ENCODE data around the gene COL6A5.

The COL6A5 gene

DNA sequence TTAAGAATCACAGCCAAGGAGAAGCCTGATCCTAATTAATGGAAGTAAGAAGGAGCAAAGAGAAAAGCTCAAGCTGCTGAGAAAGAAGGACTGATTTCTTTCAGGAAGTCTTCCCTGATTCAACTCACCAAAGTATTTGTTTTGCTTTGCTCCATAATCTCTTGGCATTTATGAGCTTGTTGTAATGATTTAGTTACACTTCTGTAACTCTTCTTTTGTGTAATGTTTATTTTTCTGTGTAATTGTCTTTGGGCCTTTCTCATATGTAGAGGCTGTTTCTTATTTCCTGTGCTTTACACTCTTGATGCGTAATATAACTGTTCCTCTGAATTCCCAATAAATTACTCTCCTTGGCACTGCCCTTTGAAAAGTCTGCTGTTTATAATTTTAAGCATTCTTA, 80.0 kb downstream of the COL6A5 start:
- Histone ChIP-seq H2AFZ (ENCODE audit: low read length) (no peak overlapping the region), H3F3A (ENCODE audit: insufficient read depth, low read length) (no peaks in the 10 kb centered on the region), H4K20me1 (ENCODE audit: insufficient read depth, low read length) (no peaks in the 10 kb centered on the region), H3K9me2 (ENCODE audit: low read depth, low read length) (no peaks in the 10 kb centered on the region), H3K4me3 (ENCODE audit: low read depth, low read length, poor library complexity, severe bottlenecking) (no peak overlapping the region), H3K9ac (ENCODE audit: low read length) (no peak overlapping the region), H3K27me3 (ENCODE audit: insufficient read depth, low read length) (no peaks in the 10 kb centered on the region), H3K36me3 (ENCODE audit: insufficient read depth, low read length) (no peaks in the 10 kb centered on the region), H3K9me3 (ENCODE audit: low read length) (no peaks in the 10 kb centered on the region), H3K4me2 (ENCODE audit: low read length) (no peak overlapping the region), H3K4me1 (ENCODE audit: insufficient read depth, low read length, severe bottlenecking) (no peaks in the 10 kb centered on the region), H3K27ac (ENCODE audit: low read depth, low read length, poor library complexity, severe bottlenecking) (no peak overlapping the region), H3K79me2 (ENCODE audit: insufficient read depth, low read length) (no peaks in the 10 kb centered on the region)
- no peak for TF ChIP-seq EZH2 (IDR thresholded peaks at IDR 0.05; ENCODE audit: borderline replicate concordance, low read length)

DNA sequence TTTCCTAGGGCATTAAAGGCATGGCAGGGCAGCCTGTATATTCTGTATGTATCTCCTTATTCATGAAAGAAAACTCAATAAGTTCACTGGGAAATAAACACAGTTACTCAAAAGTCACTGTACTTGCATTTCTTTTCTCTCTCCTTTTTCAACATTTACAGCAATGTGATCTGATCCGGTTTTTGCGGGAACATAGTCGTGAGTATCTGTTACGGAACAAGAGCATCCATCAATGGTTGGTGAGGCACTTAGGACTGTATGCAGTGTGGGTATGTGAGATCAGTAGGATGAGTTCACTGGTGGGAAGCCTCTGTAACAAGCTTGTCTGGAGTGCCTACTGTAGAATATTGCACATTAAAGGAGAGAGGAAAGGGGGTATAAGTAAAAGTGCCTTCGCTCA, 80.7 kb downstream of the COL6A5 start:
- Histone ChIP-seq H3K27me3 (ENCODE audit: insufficient read depth, low read length) (no peaks in the 10 kb centered on the region), H4K20me1 (ENCODE audit: insufficient read depth, low read length) (no peaks in the 10 kb centered on the region), H3K9ac (ENCODE audit: low read length) (no peak overlapping the region), H3K4me3 (ENCODE audit: low read depth, low read length, poor library complexity, severe bottlenecking) (no peak overlapping the region), H3K27ac (ENCODE audit: low read depth, low read length, poor library complexity, severe bottlenecking) (no peak overlapping the region), H3K4me2 (ENCODE audit: low read length) (no peak overlapping the region), H3K9me2 (ENCODE audit: low read depth, low read length) (no peaks in the 10 kb centered on the region), H3K4me1 (ENCODE audit: insufficient read depth, low read length, severe bottlenecking) (no peaks in the 10 kb centered on the region), H3K36me3 (ENCODE audit: insufficient read depth, low read length) (no peaks in the 10 kb centered on the region), H2AFZ (ENCODE audit: low read length) (no peak overlapping the region), H3F3A (ENCODE audit: insufficient read depth, low read length) (no peaks in the 10 kb centered on the region), H3K79me2 (ENCODE audit: insufficient read depth, low read length) (no peaks in the 10 kb centered on the region), H3K9me3 (ENCODE audit: low read length) (no peaks in the 10 kb centered on the region)
- TF ChIP-seq EZH2 (IDR thresholded peaks at IDR 0.05; ENCODE audit: borderline replicate concordance, low read length), result no peak
- TF ChIP-seq, protein P1, sequence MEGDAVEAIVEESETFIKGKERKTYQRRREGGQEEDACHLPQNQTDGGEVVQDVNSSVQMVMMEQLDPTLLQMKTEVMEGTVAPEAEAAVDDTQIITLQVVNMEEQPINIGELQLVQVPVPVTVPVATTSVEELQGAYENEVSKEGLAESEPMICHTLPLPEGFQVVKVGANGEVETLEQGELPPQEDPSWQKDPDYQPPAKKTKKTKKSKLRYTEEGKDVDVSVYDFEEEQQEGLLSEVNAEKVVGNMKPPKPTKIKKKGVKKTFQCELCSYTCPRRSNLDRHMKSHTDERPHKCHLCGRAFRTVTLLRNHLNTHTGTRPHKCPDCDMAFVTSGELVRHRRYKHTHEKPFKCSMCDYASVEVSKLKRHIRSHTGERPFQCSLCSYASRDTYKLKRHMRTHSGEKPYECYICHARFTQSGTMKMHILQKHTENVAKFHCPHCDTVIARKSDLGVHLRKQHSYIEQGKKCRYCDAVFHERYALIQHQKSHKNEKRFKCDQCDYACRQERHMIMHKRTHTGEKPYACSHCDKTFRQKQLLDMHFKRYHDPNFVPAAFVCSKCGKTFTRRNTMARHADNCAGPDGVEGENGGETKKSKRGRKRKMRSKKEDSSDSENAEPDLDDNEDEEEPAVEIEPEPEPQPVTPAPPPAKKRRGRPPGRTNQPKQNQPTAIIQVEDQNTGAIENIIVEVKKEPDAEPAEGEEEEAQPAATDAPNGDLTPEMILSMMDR (IDR thresholded peaks at IDR 0.05; ENCODE audit: low read length), result no peak

DNA sequence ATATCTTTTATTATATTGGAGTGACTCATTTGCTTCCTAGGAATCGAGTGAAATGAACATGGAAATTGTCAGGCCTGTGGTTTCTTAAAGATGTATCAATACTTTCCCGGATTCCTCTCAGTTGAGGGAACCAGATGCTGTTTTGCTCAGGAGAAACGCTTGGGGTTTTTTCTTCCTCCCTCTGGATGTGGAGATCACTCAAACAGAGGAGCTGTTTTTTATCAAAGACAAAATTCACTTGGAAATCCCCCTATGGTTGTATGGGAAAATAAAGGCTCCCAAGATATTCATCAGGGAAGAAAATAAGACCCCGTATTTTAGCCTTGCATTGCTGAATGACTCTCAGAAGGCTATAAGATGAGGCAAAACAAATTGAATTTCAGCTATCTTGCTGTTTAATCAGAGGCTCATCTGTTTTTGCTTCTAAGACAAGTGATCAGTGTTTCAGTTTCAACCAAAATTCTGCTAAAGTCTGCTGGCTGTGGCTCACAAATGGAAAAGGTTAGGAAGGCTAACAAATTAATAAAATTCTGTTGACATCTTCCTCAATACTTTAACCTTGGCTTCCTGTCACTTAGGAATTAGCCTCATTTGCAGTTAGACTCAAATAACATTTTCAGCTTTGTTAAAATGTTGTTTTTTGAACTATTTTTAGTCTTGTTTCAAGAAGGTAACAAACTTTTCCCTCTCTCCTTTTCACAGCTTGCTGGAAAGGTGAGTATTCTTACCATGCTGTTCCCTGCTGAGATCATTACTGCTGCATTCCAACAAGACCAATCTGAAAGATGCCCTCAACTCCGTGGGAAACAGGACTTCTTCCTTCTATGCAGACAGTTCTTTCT, 83.6 kb downstream of the COL6A5 start:
- no peak overlapping the region for H3K4me3 ChIP-seq (ENCODE audit: low read depth, low read length, poor library complexity, severe bottlenecking)
- H3K4me1 ChIP-seq (ENCODE audit: insufficient read depth, low read length, severe bottlenecking), result no peaks in the 10 kb centered on the region
- no peak overlapping the region for H3K9ac ChIP-seq (ENCODE audit: low read length)
- TF ChIP-seq EZH2 (IDR thresholded peaks at IDR 0.05; ENCODE audit: borderline replicate concordance, low read length), result no peak
- TF ChIP-seq, protein P1 (IDR thresholded peaks at IDR 0.05; ENCODE audit: low read length), result no peak
- H3K27ac ChIP-seq (ENCODE audit: low read depth, low read length, poor library complexity, severe bottlenecking), result no peak overlapping the region
- no peaks in the 10 kb centered on the region for H4K20me1 ChIP-seq (ENCODE audit: insufficient read depth, low read length)
- H3K27me3 ChIP-seq (ENCODE audit: insufficient read depth, low read length), result no peaks in the 10 kb centered on the region
- H2AFZ ChIP-seq (ENCODE audit: low read length), result no peak overlapping the region
- H3K4me2 ChIP-seq (ENCODE audit: low read length), result no peak overlapping the region
- no peaks in the 10 kb centered on the region for H3K79me2 ChIP-seq (ENCODE audit: insufficient read depth, low read length)
- H3K9me2 ChIP-seq (ENCODE audit: low read depth, low read length), result no peaks in the 10 kb centered on the region
- H3K9me3 ChIP-seq (ENCODE audit: low read length), result no peaks in the 10 kb centered on the region
- no peaks in the 10 kb centered on the region for H3K36me3 ChIP-seq (ENCODE audit: insufficient read depth, low read length)
- H3F3A ChIP-seq (ENCODE audit: insufficient read depth, low read length), result no peaks in the 10 kb centered on the region

DNA sequence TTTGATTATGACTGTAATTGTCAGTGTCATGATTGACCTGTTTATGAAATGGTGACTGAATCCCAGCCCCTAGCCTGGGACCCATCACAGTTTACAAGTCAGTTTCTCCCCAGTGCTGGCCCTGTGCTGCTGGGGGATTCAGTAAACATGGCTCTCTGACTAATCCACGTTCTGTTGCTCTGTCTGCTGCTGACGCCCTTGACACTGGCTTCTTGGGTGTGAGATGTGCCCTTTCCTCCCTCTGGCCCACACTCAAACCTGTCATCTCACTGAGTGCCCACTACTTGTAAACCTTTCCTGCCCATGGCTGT, 84.2 kb downstream of the COL6A5 start:
- no peaks in the 10 kb centered on the region for H3K9me2 ChIP-seq (ENCODE audit: low read depth, low read length)
- no peaks in the 10 kb centered on the region for H3K27me3 ChIP-seq (ENCODE audit: insufficient read depth, low read length)
- no peak overlapping the region for H3K4me3 ChIP-seq (ENCODE audit: low read depth, low read length, poor library complexity, severe bottlenecking)
- no peak overlapping the region for H3K9ac ChIP-seq (ENCODE audit: low read length)
- no peak overlapping the region for H2AFZ ChIP-seq (ENCODE audit: low read length)
- H4K20me1 ChIP-seq (ENCODE audit: insufficient read depth, low read length), result no peaks in the 10 kb centered on the region
- no peaks in the 10 kb centered on the region for H3K79me2 ChIP-seq (ENCODE audit: insufficient read depth, low read length)
- no peak overlapping the region for H3K27ac ChIP-seq (ENCODE audit: low read depth, low read length, poor library complexity, severe bottlenecking)
- no peaks in the 10 kb centered on the region for H3K36me3 ChIP-seq (ENCODE audit: insufficient read depth, low read length)
- TF ChIP-seq, protein P1 (IDR thresholded peaks at IDR 0.05; ENCODE audit: low read length), result no peak
- no peak for TF ChIP-seq EZH2 (IDR thresholded peaks at IDR 0.05; ENCODE audit: borderline replicate concordance, low read length)
- H3K4me2 ChIP-seq (ENCODE audit: low read length), result no peak overlapping the region
- no peaks in the 10 kb centered on the region for H3F3A ChIP-seq (ENCODE audit: insufficient read depth, low read length)
- no peaks in the 10 kb centered on the region for H3K4me1 ChIP-seq (ENCODE audit: insufficient read depth, low read length, severe bottlenecking)
- H3K9me3 ChIP-seq (ENCODE audit: low read length), result no peaks in the 10 kb centered on the region

All from OCI-LY1 (cell line).